GM18519 (cell line): ENCODE results near the gene FAM149B1.

Experiments used
- ATAC-seq: cut with Tn5 transposase; IDR thresholded peaks from one replicate; pipeline ENCODE4 v1.9.1; 2021; ENCODE audit warnings: mild to moderate bottlenecking, moderate library complexity; ENCODE audit not compliant: unreplicated experiment, low FRiP score

Gene FAM149B1

GRCh38 chr10:73262880-73263555, 95.1 kb downstream of the FAM149B1 start:
- no peak for ATAC-seq

GRCh38 chr10:73263693-73264347, 95.9 kb downstream of the FAM149B1 start:
- ATAC-seq = no peak

- ATAC-seq = no peak
Observed at GRCh38 chr10:73264423-73264822, 96.5 kb downstream of the FAM149B1 start.

GRCh38 chr10:73281097-73281496, 113.2 kb downstream of the FAM149B1 start:
- ATAC-seq = no peak

- no peak for ATAC-seq
Observed at GRCh38 chr10:73287441-73287840, 119.5 kb downstream of the FAM149B1 start.

GRCh38 chr10:73289958-73290357, 122.0 kb downstream of the FAM149B1 start:
- no peak for ATAC-seq

- no peak for ATAC-seq
Observed at GRCh38 chr10:73293461-73293860, 125.5 kb downstream of the FAM149B1 start.
